Liver (tissue), 3 donors: ENCODE measurements around the gene PRKAR1B.

Experiments
- FOXA2 ChIP-seq: IDR thresholded peaks from 2 replicates; pipeline ENCODE4 v1.6.1; 2016; ENCODE audit warnings: antibody characterized with exemption
- GABPA ChIP-seq, 2 donors: IDR thresholded peaks in 1 of 2; conservative IDR thresholded peaks in 1 of 2; 2 replicates each; pipeline ENCODE4 v1.6.1; 2016; ENCODE audit warnings: antibody characterized with exemption in 2 of 2, mild to moderate bottlenecking in 1 of 2, moderate library complexity in 1 of 2
- HNF4A ChIP-seq, 2 donors: conservative IDR thresholded peaks; 2 replicates each; pipeline ENCODE4 v1.6.1; 2016; ENCODE audit warnings: antibody characterized with exemption in 2 of 2, mild to moderate bottlenecking in 2 of 2
- JUND ChIP-seq, 2 donors: IDR thresholded peaks; 2 replicates each; pipeline ENCODE4 v1.6.1; 2016; ENCODE audit warnings: antibody characterized with exemption in 2 of 2
- NR2F2 ChIP-seq: IDR thresholded peaks from 2 replicates; pipeline ENCODE4 v1.6.1; 2016; ENCODE audit warnings: antibody characterized with exemption
- RAD21 ChIP-seq, 2 donors: IDR thresholded peaks; 2 replicates each; pipeline ENCODE4 v1.6.1; 2016; ENCODE audit warnings: antibody characterized with exemption in 2 of 2, mild to moderate bottlenecking in 2 of 2
- RXRA ChIP-seq, 2 donors: IDR thresholded peaks; 2 replicates each; pipeline ENCODE4 v1.6.1; 2017 to 2018; ENCODE audit warnings: antibody characterized with exemption in 2 of 2, mild to moderate bottlenecking in 1 of 2
- SP1 ChIP-seq: IDR thresholded peaks from 2 replicates; pipeline ENCODE4 v1.6.1; 2018; ENCODE audit warnings: antibody characterized with exemption, mild to moderate bottlenecking
- YY1 ChIP-seq: IDR thresholded peaks from 2 replicates; pipeline ENCODE4 v1.6.1; 2016; ENCODE audit warnings: antibody characterized with exemption, mild to moderate bottlenecking
- TF ChIP-seq, protein P1 (sequence below): IDR thresholded peaks from 2 replicates; pipeline ENCODE4 v1.6.1; 2016; ENCODE audit warnings: antibody characterized with exemption
- TF ChIP-seq, protein P2 (sequence below): fragments of 150-350 bp; IDR thresholded peaks from 2 replicates; pipeline ENCODE4 v1.5.1; 2017; ENCODE audit warnings: improper control_type of control experiment, low read depth, low read length; ENCODE audit not compliant: missing input control
- TF ChIP-seq, protein P3 (sequence below): IDR thresholded peaks from 2 replicates; pipeline ENCODE4 v1.6.1; 2016; ENCODE audit warnings: antibody characterized with exemption
- TF ChIP-seq, protein P4 (sequence below): IDR thresholded peaks from 2 replicates; pipeline ENCODE4 v1.6.1; 2016; ENCODE audit warnings: antibody characterized with exemption
- TF ChIP-seq, protein P5 (sequence below): IDR thresholded peaks from 2 replicates; pipeline ENCODE4 v1.6.1; 2016; ENCODE audit warnings: antibody characterized with exemption, mild to moderate bottlenecking
- donor health status: healthy.
- donor health status: healthy.

DNA sequence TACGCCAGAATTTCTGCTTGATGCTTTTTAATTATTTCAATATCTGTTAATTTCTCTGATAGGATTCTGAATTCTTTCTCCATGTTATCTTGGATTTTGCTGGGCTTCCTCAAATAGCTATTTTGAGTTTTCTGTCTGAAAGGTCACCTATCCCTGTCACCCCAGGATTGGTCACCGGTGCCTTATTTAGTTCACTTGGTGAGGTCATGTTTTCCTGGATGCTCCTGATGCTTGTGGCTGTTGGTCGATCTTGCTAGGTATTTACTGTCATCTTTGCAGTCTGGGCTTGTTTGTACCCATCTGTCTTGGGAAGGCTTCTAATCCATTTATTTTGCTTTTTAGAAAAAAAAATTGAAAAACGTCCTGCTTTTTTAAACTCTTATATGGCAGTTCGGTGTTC, 11.2 kb upstream of the PRKAR1B start:
- TF ChIP-seq, protein P1, sequence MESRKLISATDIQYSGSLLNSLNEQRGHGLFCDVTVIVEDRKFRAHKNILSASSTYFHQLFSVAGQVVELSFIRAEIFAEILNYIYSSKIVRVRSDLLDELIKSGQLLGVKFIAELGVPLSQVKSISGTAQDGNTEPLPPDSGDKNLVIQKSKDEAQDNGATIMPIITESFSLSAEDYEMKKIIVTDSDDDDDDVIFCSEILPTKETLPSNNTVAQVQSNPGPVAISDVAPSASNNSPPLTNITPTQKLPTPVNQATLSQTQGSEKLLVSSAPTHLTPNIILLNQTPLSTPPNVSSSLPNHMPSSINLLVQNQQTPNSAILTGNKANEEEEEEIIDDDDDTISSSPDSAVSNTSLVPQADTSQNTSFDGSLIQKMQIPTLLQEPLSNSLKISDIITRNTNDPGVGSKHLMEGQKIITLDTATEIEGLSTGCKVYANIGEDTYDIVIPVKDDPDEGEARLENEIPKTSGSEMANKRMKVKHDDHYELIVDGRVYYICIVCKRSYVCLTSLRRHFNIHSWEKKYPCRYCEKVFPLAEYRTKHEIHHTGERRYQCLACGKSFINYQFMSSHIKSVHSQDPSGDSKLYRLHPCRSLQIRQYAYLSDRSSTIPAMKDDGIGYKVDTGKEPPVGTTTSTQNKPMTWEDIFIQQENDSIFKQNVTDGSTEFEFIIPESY: no peak
- TF ChIP-seq SP1 (no peak), YY1 (no peak), FOXA2 (no peak), JUND (IDR thresholded peaks at IDR 0.05) (no peak), RAD21 (IDR thresholded peaks at IDR 0.05) (no peak), RXRA (IDR thresholded peaks at IDR 0.05) (no peak), GABPA (IDR thresholded peaks at IDR 0.05 in 1 of 2, conservative IDR thresholded peaks at IDR 0.05 in 1 of 2) (no peak), HNF4A (conservative IDR thresholded peaks at IDR 0.05) (no peak), NR2F2 (no peak)
- TF ChIP-seq, protein P2, sequence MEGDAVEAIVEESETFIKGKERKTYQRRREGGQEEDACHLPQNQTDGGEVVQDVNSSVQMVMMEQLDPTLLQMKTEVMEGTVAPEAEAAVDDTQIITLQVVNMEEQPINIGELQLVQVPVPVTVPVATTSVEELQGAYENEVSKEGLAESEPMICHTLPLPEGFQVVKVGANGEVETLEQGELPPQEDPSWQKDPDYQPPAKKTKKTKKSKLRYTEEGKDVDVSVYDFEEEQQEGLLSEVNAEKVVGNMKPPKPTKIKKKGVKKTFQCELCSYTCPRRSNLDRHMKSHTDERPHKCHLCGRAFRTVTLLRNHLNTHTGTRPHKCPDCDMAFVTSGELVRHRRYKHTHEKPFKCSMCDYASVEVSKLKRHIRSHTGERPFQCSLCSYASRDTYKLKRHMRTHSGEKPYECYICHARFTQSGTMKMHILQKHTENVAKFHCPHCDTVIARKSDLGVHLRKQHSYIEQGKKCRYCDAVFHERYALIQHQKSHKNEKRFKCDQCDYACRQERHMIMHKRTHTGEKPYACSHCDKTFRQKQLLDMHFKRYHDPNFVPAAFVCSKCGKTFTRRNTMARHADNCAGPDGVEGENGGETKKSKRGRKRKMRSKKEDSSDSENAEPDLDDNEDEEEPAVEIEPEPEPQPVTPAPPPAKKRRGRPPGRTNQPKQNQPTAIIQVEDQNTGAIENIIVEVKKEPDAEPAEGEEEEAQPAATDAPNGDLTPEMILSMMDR: no peak
- TF ChIP-seq, protein P3, sequence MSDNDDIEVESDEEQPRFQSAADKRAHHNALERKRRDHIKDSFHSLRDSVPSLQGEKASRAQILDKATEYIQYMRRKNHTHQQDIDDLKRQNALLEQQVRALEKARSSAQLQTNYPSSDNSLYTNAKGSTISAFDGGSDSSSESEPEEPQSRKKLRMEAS: no peak
- TF ChIP-seq, protein P4, sequence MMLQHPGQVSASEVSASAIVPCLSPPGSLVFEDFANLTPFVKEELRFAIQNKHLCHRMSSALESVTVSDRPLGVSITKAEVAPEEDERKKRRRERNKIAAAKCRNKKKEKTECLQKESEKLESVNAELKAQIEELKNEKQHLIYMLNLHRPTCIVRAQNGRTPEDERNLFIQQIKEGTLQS: no peak
- TF ChIP-seq, protein P5, sequence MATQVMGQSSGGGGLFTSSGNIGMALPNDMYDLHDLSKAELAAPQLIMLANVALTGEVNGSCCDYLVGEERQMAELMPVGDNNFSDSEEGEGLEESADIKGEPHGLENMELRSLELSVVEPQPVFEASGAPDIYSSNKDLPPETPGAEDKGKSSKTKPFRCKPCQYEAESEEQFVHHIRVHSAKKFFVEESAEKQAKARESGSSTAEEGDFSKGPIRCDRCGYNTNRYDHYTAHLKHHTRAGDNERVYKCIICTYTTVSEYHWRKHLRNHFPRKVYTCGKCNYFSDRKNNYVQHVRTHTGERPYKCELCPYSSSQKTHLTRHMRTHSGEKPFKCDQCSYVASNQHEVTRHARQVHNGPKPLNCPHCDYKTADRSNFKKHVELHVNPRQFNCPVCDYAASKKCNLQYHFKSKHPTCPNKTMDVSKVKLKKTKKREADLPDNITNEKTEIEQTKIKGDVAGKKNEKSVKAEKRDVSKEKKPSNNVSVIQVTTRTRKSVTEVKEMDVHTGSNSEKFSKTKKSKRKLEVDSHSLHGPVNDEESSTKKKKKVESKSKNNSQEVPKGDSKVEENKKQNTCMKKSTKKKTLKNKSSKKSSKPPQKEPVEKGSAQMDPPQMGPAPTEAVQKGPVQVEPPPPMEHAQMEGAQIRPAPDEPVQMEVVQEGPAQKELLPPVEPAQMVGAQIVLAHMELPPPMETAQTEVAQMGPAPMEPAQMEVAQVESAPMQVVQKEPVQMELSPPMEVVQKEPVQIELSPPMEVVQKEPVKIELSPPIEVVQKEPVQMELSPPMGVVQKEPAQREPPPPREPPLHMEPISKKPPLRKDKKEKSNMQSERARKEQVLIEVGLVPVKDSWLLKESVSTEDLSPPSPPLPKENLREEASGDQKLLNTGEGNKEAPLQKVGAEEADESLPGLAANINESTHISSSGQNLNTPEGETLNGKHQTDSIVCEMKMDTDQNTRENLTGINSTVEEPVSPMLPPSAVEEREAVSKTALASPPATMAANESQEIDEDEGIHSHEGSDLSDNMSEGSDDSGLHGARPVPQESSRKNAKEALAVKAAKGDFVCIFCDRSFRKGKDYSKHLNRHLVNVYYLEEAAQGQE: no peak
